Liver (tissue), 9 donors: ENCODE measurements around the gene PLEKHA5. TPM values are rescaled to one million over a fixed set of nuclear protein-coding genes. Genes with fewer than 3 reads are reported as not detected.

ENCODE experiments used
- DNase-seq: peaks from one replicate; pipeline ENCODE4 v3.0.0-alpha.2; 2017; ENCODE audit warnings: low spot score
- H3K27ac ChIP-seq, 2 donors: one replicate each; pipeline ENCODE4 v1.7.0; 2013; ENCODE audit warnings: inconsistent platforms in 2 of 2, low read length in 2 of 2, control low read depth in 1 of 2, low read depth in 1 of 2, mild to moderate bottlenecking in 1 of 2
- H3K27me3 ChIP-seq, 4 donors: one replicate each; pipeline versions ENCODE4 v1.6.1 to v1.7.0; 2013; ENCODE audit warnings: low read length in 3 of 4, inconsistent platforms in 1 of 4, mild to moderate bottlenecking in 1 of 4, moderate library complexity in 1 of 4; ENCODE audit not compliant: control insufficient read depth in 4 of 4, insufficient read depth in 4 of 4
- H3K36me3 ChIP-seq, 4 donors: one replicate each; pipeline versions ENCODE4 v1.6.1 to v1.7.0; 2013; ENCODE audit warnings: low read length in 3 of 4, mild to moderate bottlenecking in 3 of 4, low read depth in 1 of 4, moderate library complexity in 1 of 4; ENCODE audit not compliant: control insufficient read depth in 4 of 4, insufficient read depth in 3 of 4
- H3K4me1 ChIP-seq, 4 donors: one replicate each; pipeline versions ENCODE4 v1.6.1 to v1.7.0; 2013; ENCODE audit warnings: low read length in 3 of 4, mild to moderate bottlenecking in 3 of 4, moderate library complexity in 1 of 4; ENCODE audit not compliant: control insufficient read depth in 4 of 4, insufficient read depth in 4 of 4
- H3K4me3 ChIP-seq, 3 donors: one replicate each; pipeline versions ENCODE4 v1.6.1 to v1.7.0; 2013; ENCODE audit warnings: low read length in 3 of 3, control low read depth in 1 of 3, low read depth in 1 of 3, mild to moderate bottlenecking in 1 of 3
- H3K9ac ChIP-seq, 2 donors: one replicate each; pipeline ENCODE4 v1.7.0; 2013; ENCODE audit warnings: low read length in 2 of 2, mild to moderate bottlenecking in 2 of 2, moderate library complexity in 2 of 2, control low read depth in 1 of 2, low read depth in 1 of 2
- H3K9me3 ChIP-seq, 4 donors: one replicate each; pipeline versions ENCODE4 v1.6.1 to v1.7.0; 2013; ENCODE audit warnings: low read length in 3 of 4; ENCODE audit not compliant: control insufficient read depth in 4 of 4
- CTCF ChIP-seq: fragments of 150-350 bp; IDR thresholded peaks from 2 replicates; pipeline ENCODE4 v1.5.1; 2017; ENCODE audit warnings: improper control_type of control experiment, low read depth, low read length; ENCODE audit not compliant: missing input control
- EGR1 ChIP-seq, 2 donors: IDR thresholded peaks; 2 replicates each; pipeline ENCODE4 v1.6.1; 2016 to 2018; ENCODE audit warnings: antibody characterized with exemption in 2 of 2, low read depth in 2 of 2
- FOXA1 ChIP-seq: IDR thresholded peaks from 2 replicates; pipeline ENCODE4 v1.6.1; 2016; ENCODE audit warnings: antibody characterized with exemption
- FOXA2 ChIP-seq: IDR thresholded peaks from 2 replicates; pipeline ENCODE4 v1.6.1; 2016; ENCODE audit warnings: antibody characterized with exemption
- GABPA ChIP-seq, 2 donors: IDR thresholded peaks in 1 of 2; conservative IDR thresholded peaks in 1 of 2; 2 replicates each; pipeline ENCODE4 v1.6.1; 2016; ENCODE audit warnings: antibody characterized with exemption in 2 of 2, mild to moderate bottlenecking in 1 of 2, moderate library complexity in 1 of 2
- HNF4A ChIP-seq, 2 donors: conservative IDR thresholded peaks; 2 replicates each; pipeline ENCODE4 v1.6.1; 2016; ENCODE audit warnings: antibody characterized with exemption in 2 of 2, mild to moderate bottlenecking in 2 of 2
- HNF4G ChIP-seq: IDR thresholded peaks from 2 replicates; pipeline ENCODE4 v1.6.1; 2016; ENCODE audit warnings: antibody characterized with exemption
- JUND ChIP-seq, 2 donors: IDR thresholded peaks; 2 replicates each; pipeline ENCODE4 v1.6.1; 2016; ENCODE audit warnings: antibody characterized with exemption in 2 of 2
- MAX ChIP-seq: IDR thresholded peaks from 2 replicates; pipeline ENCODE4 v1.6.1; 2016; ENCODE audit warnings: antibody characterized with exemption
- NR2F2 ChIP-seq: IDR thresholded peaks from 2 replicates; pipeline ENCODE4 v1.6.1; 2016; ENCODE audit warnings: antibody characterized with exemption
- RAD21 ChIP-seq, 2 donors: IDR thresholded peaks; 2 replicates each; pipeline ENCODE4 v1.6.1; 2016; ENCODE audit warnings: antibody characterized with exemption in 2 of 2, mild to moderate bottlenecking in 2 of 2
- RXRA ChIP-seq, 2 donors: IDR thresholded peaks; 2 replicates each; pipeline ENCODE4 v1.6.1; 2017 to 2018; ENCODE audit warnings: antibody characterized with exemption in 2 of 2, mild to moderate bottlenecking in 1 of 2
- SP1 ChIP-seq: IDR thresholded peaks from 2 replicates; pipeline ENCODE4 v1.6.1; 2018; ENCODE audit warnings: antibody characterized with exemption, mild to moderate bottlenecking
- TAF1 ChIP-seq: conservative IDR thresholded peaks from 2 replicates; pipeline ENCODE4 v1.6.1; 2016; ENCODE audit warnings: antibody characterized with exemption, mild to moderate bottlenecking
- YY1 ChIP-seq: IDR thresholded peaks from 2 replicates; pipeline ENCODE4 v1.6.1; 2016; ENCODE audit warnings: antibody characterized with exemption, mild to moderate bottlenecking
- WGBS: extraction: QIAGEN DNeasy Blood & Tissue Kit; methylation state at CpG from one replicate; pipeline ENCODE4 v1.1.7; 2013; 5-methylcytosine and 5-hydroxymethylcytosine counted together
- polyA plus RNA-seq, 2 donors: library from polyadenylated mRNA; stranded (reverse) in 1 of 2; unstranded in 1 of 2; fragments of 200-250 nt in 1 of 2; fragments of >200 nt in 1 of 2; fragmentation: Nextera tagmentation in 1 of 2; extraction: Ambion mirVana in 1 of 2; gene quantifications; one replicate each; pipeline versions ENCODE4 v1.2.1 to v1.2.3, GENCODE V29; 2013 to 2015
- total RNA-seq, 2 donors: library from RNA; depleted of rRNA; stranded (reverse); fragments of >200 nt; gene quantifications; one replicate each; pipeline ENCODE4 v1.2.3, GENCODE V29; 2014
- TF ChIP-seq, protein P1 (sequence below): IDR thresholded peaks from 2 replicates; pipeline ENCODE4 v1.6.1; 2016; ENCODE audit warnings: antibody characterized with exemption
- TF ChIP-seq, protein P2 (sequence below): IDR thresholded peaks from 2 replicates; pipeline ENCODE4 v1.6.1; 2016; ENCODE audit warnings: antibody characterized with exemption, mild to moderate bottlenecking
- TF ChIP-seq, protein P3 (sequence below): IDR thresholded peaks from 2 replicates; pipeline ENCODE4 v1.6.1; 2016; ENCODE audit warnings: antibody characterized with exemption
- donor health status: healthy.
- donor health status: healthy.
- donor health status: healthy.
- donor health status: healthy.
- donor health status: healthy.

PLEKHA5 gene
- total and polyA plus RNA-seq, 4 donors = 4.6 to 25.5 (median 16.8) TPM

DNA sequence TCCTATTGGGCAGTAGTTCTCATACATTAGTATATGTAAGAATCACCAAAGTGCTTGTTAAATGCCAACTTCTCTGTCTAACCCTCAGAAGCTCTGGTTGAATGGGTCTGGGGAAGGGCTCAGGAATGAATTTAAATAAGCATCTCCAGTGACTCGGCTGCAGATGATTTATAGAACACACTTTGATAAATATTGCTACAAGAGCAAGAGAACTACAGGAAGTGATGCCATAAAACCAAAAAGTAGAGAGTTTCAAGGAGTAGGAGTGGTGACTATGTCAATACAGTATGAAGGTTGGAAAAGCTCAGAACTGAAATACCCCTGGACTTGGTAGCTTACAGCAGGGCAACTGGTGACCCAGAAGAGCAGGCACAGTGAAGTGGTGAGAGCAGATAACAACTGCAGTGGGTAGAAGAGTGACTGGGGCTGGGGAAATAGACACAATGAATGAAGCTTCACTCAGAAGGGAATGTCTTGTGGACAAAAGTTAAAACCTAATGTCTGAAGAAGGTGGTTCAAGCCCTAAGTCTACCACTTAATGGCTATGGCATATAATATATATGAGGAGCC, 8.0 kb upstream of the PLEKHA5 start:
- DNase-seq = no peak
- Histone ChIP-seq H3K27ac (no peak overlapping the region), H3K36me3 (no peaks in the 10 kb centered on the region), H3K9me3 (peaks cover 0 to 2% (median 0%) of the 10 kb centered on the region in 4 donors), H3K9ac (no peak overlapping the region), H3K4me3 (no peak overlapping the region), H3K4me1 (no peaks in the 10 kb centered on the region), H3K27me3 (no peaks in the 10 kb centered on the region)
- TF ChIP-seq HNF4G (no peak), JUND (IDR thresholded peaks at IDR 0.05) (no peak), GABPA (IDR thresholded peaks at IDR 0.05 in 1 of 2, conservative IDR thresholded peaks at IDR 0.05 in 1 of 2) (no peak), YY1 (no peak)
- TF ChIP-seq, protein P1, sequence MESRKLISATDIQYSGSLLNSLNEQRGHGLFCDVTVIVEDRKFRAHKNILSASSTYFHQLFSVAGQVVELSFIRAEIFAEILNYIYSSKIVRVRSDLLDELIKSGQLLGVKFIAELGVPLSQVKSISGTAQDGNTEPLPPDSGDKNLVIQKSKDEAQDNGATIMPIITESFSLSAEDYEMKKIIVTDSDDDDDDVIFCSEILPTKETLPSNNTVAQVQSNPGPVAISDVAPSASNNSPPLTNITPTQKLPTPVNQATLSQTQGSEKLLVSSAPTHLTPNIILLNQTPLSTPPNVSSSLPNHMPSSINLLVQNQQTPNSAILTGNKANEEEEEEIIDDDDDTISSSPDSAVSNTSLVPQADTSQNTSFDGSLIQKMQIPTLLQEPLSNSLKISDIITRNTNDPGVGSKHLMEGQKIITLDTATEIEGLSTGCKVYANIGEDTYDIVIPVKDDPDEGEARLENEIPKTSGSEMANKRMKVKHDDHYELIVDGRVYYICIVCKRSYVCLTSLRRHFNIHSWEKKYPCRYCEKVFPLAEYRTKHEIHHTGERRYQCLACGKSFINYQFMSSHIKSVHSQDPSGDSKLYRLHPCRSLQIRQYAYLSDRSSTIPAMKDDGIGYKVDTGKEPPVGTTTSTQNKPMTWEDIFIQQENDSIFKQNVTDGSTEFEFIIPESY = no peak
- 88% methylated on average over 1 of the region's 1 CpG for WGBS

GRCh38 chr12:19125325-19125724, 4.2 kb upstream of the PLEKHA5 start:
- WGBS = 92% methylated on average over 5 of the region's 5 CpGs
- H3K27ac ChIP-seq = no peak overlapping the region
- no peak for TF ChIP-seq MAX
- no peak for TF ChIP-seq HNF4G
- TF ChIP-seq, protein P2, sequence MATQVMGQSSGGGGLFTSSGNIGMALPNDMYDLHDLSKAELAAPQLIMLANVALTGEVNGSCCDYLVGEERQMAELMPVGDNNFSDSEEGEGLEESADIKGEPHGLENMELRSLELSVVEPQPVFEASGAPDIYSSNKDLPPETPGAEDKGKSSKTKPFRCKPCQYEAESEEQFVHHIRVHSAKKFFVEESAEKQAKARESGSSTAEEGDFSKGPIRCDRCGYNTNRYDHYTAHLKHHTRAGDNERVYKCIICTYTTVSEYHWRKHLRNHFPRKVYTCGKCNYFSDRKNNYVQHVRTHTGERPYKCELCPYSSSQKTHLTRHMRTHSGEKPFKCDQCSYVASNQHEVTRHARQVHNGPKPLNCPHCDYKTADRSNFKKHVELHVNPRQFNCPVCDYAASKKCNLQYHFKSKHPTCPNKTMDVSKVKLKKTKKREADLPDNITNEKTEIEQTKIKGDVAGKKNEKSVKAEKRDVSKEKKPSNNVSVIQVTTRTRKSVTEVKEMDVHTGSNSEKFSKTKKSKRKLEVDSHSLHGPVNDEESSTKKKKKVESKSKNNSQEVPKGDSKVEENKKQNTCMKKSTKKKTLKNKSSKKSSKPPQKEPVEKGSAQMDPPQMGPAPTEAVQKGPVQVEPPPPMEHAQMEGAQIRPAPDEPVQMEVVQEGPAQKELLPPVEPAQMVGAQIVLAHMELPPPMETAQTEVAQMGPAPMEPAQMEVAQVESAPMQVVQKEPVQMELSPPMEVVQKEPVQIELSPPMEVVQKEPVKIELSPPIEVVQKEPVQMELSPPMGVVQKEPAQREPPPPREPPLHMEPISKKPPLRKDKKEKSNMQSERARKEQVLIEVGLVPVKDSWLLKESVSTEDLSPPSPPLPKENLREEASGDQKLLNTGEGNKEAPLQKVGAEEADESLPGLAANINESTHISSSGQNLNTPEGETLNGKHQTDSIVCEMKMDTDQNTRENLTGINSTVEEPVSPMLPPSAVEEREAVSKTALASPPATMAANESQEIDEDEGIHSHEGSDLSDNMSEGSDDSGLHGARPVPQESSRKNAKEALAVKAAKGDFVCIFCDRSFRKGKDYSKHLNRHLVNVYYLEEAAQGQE = no peak
- no peak for TF ChIP-seq RXRA (IDR thresholded peaks at IDR 0.05)
- no peak for TF ChIP-seq JUND (IDR thresholded peaks at IDR 0.05)
- TF ChIP-seq, protein P1 = no peak
- TF ChIP-seq, protein P3, sequence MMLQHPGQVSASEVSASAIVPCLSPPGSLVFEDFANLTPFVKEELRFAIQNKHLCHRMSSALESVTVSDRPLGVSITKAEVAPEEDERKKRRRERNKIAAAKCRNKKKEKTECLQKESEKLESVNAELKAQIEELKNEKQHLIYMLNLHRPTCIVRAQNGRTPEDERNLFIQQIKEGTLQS = no peak
- no peak for TF ChIP-seq EGR1 (IDR thresholded peaks at IDR 0.05; ENCODE audit: low read depth in 2 of 2)
- no peak for TF ChIP-seq RAD21 (IDR thresholded peaks at IDR 0.05)
- TF ChIP-seq FOXA2 = no peak
- TF ChIP-seq CTCF = no peak
- no peak for TF ChIP-seq NR2F2
- no peak for TF ChIP-seq SP1
- no peak for TF ChIP-seq TAF1
- TF ChIP-seq FOXA1 = no peak
- TF ChIP-seq YY1 = no peak
- TF ChIP-seq HNF4A (conservative IDR thresholded peaks at IDR 0.05) = no peak
- no peak for TF ChIP-seq GABPA (IDR thresholded peaks at IDR 0.05 in 1 of 2, conservative IDR thresholded peaks at IDR 0.05 in 1 of 2)

More at GRCh38 chr12:19125325-19125724, 4.2 kb upstream of the PLEKHA5 start:
- Histone ChIP-seq H3K36me3 (no peaks in the 10 kb centered on the region), H3K9me3 (peaks cover 2 to 12% (median 7%) of the 10 kb centered on the region in 4 donors), H3K27me3 (no peaks in the 10 kb centered on the region), H3K9ac (no peak overlapping the region), H3K4me3 (no peak overlapping the region), H3K4me1 (peaks cover 0 to 2% (median 0%) of the 10 kb centered on the region in 4 donors)
- no peak for DNase-seq
